Activated T-helper 1 cell treated with Interleukin-2 at 50 U/mL for 16 hours (primary cell): ENCODE data around the gene TNFRSF11A.

Source experiments
- DNase-seq: peaks from one replicate; pipeline ENCODE4 v3.0.0-alpha.2; 2020; ENCODE audit warnings: low read depth

TNFRSF11A gene

GRCh38 chr18:62384068-62384467, 59.0 kb downstream of the TNFRSF11A start:
- no peak for DNase-seq

GRCh38 chr18:62384610-62385097, 59.5 kb downstream of the TNFRSF11A start:
- DNase-seq = no peak

GRCh38 chr18:62386091-62386490, 61.0 kb downstream of the TNFRSF11A start:
- no peak for DNase-seq

GRCh38 chr18:62386601-62387000, 61.5 kb downstream of the TNFRSF11A start:
- no peak for DNase-seq

- DNase-seq = no peak
These were observed 62.1 kb downstream of the TNFRSF11A start for GRCh38 chr18:62387257-62387656.

GRCh38 chr18:62388855-62389760, 64.0 kb downstream of the TNFRSF11A start:
- no peak for DNase-seq

- no peak for DNase-seq
These were observed 64.8 kb downstream of the TNFRSF11A start for GRCh38 chr18:62389761-62390481.

GRCh38 chr18:62394006-62394763, 69.1 kb downstream of the TNFRSF11A start:
- no peak for DNase-seq

GRCh38 chr18:62396381-62396780, 71.3 kb downstream of the TNFRSF11A start:
- DNase-seq = no peak

- no peak for DNase-seq
These were observed 71.9 kb downstream of the TNFRSF11A start for GRCh38 chr18:62396967-62397366.

GRCh38 chr18:62398291-62398690, 73.2 kb downstream of the TNFRSF11A start:
- DNase-seq = no peak

- no peak for DNase-seq
These were observed 74.2 kb downstream of the TNFRSF11A start for GRCh38 chr18:62399276-62399675.

- no peak for DNase-seq
These were observed 74.7 kb downstream of the TNFRSF11A start for GRCh38 chr18:62399781-62400308.

GRCh38 chr18:62400916-62401315, 75.8 kb downstream of the TNFRSF11A start:
- DNase-seq = no peak

GRCh38 chr18:62402342-62402948, 77.3 kb downstream of the TNFRSF11A start:
- no peak for DNase-seq

- no peak for DNase-seq
These were observed 78.0 kb downstream of the TNFRSF11A start for GRCh38 chr18:62403120-62403519.

- no peak for DNase-seq
These were observed 79.8 kb downstream of the TNFRSF11A start for GRCh38 chr18:62404881-62405280.

GRCh38 chr18:62407660-62408059, 82.5 kb downstream of the TNFRSF11A start:
- no peak for DNase-seq

GRCh38 chr18:62409821-62410220, 84.7 kb downstream of the TNFRSF11A start:
- DNase-seq = no peak

- no peak for DNase-seq
These were observed 87.3 kb downstream of the TNFRSF11A start for GRCh38 chr18:62412231-62412979.

GRCh38 chr18:62413206-62413605, 88.1 kb downstream of the TNFRSF11A start:
- no peak for DNase-seq
